ENCODE results near the gene PAXX.

Gene PAXX

DNA sequence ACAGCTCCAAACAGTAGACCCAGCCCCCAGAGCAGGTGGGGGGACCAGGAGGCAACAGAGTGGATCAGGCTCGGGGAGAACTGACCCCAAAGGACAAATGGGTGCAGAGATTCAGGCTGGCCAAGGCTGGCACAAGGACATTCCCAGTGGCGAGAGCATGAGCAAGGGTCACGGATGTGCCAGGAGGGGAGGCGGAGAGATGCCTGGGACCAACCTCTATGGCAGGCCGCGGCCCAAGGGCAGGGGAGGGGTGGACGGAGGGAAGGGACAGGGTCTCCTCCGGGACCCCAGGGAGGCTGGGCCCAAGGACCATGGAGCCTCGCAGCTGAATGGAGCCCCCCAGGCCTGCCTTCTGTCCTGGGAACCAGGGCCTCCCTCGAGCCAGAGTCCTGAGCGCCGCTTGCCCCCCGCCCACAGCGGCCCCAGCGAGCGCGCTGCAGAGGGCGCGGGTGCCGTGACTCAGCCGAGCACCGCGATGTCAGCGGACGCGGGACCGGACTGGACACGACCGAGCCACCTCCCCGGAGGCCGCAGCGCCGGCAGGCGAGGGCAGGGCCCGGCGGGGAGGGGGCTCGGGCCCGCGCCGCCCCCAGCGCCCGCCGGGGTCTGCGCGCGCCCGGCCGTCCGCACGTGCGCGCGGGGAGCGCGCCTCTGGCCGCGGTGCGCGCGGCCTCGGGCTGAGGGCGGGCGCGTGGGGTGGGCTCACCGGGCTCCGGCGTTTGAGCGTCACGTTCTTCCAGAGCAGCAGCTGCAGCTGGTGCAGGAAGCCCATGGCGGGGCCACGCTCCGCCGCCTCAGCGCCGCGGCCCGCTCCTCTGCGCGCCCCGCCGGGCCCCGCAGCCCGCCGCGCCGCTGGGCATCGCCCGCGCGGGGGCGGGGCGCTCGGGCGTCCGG is 35.4 kb downstream of the PAXX start, which contains the start of gene ABCA2:
Gene ABCA2, minus strand, starts transcription at position 869 of the 894 bp plus-strand sequence. Its CDS starts 97 bp downstream, at position 772.
- H3K4me3 ChIP-seq (replicated peaks in 1 of 2; ENCODE audit: low read depth in 2 of 2, low read length in 2 of 2), result peak within 1 kb of the TSS; percentile 49 to 53
- TF ChIP-seq, protein P1, sequence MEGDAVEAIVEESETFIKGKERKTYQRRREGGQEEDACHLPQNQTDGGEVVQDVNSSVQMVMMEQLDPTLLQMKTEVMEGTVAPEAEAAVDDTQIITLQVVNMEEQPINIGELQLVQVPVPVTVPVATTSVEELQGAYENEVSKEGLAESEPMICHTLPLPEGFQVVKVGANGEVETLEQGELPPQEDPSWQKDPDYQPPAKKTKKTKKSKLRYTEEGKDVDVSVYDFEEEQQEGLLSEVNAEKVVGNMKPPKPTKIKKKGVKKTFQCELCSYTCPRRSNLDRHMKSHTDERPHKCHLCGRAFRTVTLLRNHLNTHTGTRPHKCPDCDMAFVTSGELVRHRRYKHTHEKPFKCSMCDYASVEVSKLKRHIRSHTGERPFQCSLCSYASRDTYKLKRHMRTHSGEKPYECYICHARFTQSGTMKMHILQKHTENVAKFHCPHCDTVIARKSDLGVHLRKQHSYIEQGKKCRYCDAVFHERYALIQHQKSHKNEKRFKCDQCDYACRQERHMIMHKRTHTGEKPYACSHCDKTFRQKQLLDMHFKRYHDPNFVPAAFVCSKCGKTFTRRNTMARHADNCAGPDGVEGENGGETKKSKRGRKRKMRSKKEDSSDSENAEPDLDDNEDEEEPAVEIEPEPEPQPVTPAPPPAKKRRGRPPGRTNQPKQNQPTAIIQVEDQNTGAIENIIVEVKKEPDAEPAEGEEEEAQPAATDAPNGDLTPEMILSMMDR (IDR thresholded peaks at IDR 0.05; ENCODE audit: low read depth, low read length), result no peak
- DNase-seq (ENCODE audit: low read depth in 2 of 2), result no peak

DNA sequence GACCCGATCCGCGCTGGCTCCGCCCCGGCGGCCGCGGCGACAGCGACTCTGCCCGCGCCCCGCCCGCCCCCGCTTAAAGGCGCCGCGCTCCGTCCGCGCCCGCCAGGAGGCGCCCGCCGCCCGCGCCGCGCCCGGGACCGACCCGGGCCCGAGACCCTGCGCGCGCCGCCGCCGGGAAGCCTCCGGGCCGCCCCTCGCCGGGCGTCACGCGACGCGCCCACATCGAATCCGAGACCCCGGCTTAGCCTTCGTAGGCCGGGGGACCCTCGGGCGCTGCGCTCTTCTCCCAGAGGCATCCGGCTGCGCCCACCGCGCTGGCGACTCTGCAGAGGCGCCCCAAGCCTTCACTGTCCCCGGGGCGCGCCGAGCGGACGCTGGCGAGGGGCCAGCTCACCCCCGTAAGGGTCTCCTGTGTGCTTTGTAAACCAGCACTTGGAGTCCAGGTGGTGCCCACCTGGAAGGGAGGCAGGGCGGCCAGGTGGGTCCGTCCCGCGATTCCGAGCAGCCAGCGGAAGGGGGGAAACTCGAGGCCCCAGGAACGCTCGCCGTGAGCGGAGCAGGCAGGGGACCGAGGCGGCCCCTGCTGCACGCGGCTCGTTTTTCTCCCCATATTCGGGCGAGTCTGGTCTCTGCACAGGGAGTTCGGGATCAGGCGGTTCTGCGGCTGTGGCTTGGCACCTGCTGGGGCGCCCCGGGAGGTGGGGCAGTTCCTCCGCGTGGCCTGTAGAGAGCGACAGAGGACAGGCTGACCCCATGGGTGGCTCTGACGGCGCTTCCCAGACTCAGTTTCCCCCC is 36.2 kb downstream of the PAXX start:
- peak overlapping the region; percentile 49 to 53 for H3K4me3 ChIP-seq (replicated peaks in 1 of 2; ENCODE audit: low read depth in 2 of 2, low read length in 2 of 2)
- DNase-seq (ENCODE audit: low read depth in 2 of 2), result peak; percentile 26 to 35
- TF ChIP-seq, protein P1 (IDR thresholded peaks at IDR 0.05; ENCODE audit: low read depth, low read length), result peak; percentile 56

DNA sequence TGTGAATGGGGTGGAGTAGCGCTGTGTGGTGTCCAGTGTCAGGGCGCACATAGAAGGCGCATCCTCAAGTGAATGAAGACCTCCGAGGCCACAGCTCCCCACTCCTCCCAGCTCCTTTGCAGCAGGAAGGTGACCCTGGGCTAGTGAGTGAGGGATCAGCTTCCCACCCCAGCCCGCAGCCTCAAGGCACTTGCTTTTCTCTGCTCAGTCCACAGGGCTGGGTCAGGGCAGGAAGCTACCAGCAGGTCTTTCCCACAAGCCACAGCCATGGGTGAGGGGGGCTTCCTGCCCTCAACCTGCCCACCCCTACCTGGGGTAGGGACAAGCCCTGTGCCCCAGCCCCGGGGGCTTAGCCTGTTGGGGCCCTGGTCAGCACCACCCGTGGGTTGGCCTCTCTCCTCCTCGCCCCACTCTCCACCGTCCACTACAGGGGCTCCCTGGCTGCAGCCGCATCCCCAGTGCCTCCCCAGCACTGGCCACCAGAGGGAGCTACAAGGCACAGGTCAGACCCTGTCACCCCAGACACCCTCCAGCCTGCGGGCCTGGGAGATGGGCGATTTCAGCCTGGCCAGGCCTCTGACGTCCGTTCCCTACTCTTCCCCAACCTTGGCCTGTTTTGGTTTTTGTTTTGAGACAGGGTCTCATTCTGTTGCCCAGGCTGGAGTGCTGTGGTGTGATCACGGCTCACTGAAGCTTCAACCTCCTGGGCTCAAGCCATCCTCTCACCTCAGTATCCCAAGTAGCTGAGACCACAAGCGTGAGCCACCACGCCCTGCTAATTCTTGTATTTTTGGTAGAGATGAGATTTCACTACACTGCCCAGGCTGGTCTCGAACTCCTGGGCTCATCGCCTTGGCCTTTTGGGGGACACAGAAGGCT is 37.1 kb downstream of the PAXX start:
- TF ChIP-seq, protein P1 (IDR thresholded peaks at IDR 0.05; ENCODE audit: low read depth, low read length), result peak; percentile 96
- H3K4me3 ChIP-seq (replicated peaks in 1 of 2; ENCODE audit: low read depth in 2 of 2, low read length in 2 of 2), result no peak overlapping the region
- peak; percentile 63 to 66 for DNase-seq (ENCODE audit: low read depth in 2 of 2)

DNA sequence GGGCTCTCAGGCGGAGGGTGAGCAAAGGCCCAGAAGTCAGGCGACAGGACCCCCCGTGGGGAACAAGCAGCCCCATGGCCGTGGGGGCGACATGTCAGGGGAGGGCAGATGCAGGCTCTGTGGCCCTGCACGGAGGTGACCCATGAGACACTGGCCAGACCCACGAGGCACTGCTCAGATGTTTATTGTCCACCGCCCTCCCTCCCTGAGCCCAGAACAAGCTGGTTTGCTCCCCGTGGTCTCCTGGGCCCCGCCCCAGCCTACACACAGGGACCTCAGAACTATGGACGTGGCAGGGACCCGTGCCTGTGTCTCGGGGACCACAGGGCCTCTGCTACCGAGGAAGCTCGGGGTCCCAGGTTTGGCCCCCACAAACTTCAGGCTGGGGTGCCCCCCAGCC is 37.8 kb downstream of the PAXX start:
- no peak overlapping the region for H3K4me3 ChIP-seq (replicated peaks in 1 of 2; ENCODE audit: low read depth in 2 of 2, low read length in 2 of 2)
- DNase-seq (ENCODE audit: low read depth in 2 of 2), result no peak
- TF ChIP-seq, protein P1 (IDR thresholded peaks at IDR 0.05; ENCODE audit: low read depth, low read length), result no peak

DNA sequence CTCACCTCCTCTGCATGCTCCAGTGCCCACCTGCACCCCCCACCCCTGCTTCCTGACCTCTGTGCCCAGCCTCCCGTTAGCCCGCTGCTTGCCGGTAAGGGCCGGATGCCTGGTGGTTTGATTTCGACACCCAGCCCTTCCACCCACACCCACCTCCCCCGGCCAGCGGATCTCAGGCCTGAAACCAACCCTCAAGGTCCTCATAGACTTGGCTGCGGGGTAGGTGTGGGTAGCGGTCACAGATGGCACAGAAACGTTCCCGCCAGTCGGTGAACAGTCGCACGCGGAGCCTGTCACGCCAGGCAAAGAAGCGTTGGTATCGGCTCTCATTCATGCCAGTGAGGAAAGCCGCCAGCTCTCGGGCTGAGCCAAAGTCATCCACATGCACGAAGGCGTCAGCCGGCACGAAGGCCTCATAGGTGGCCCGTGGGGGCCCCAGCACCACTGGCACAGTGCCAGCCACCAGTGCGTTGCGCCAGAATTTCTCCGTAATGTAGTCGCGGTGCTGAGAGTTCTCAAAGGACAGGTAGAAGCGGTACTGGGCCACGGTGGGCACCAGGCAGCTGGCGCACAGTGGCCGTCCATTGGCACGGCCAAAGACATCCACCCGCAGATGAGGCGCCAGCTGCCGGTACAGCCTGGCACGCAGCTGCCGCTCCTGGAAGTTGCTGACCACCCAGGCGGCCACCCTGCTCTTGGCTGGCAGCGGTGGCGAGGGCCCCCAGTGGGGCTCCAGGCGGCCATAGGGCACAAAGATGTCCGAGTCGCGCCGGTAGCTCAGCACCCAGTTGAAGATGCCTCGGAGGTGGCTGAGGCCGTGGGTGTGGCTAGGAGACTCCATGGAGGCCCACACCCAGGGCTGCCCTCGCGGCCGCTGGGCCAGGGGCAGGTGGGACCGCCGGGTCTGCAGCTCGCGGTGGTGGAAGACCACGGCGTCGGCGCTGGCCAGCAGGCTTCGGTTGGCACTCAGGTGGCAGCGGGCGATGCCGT is 38.6 kb downstream of the PAXX start:
- no peak for DNase-seq (ENCODE audit: low read depth in 2 of 2)
- H3K4me3 ChIP-seq (replicated peaks in 1 of 2; ENCODE audit: low read depth in 2 of 2, low read length in 2 of 2), result no peak overlapping the region
- TF ChIP-seq, protein P1 (IDR thresholded peaks at IDR 0.05; ENCODE audit: low read depth, low read length), result no peak

All from cardiac fibroblast (primary cell).